H9 (cell line): ENCODE results near the gene TCF4. TPM values are rescaled to one million over a fixed set of nuclear protein-coding genes. Genes with fewer than 3 reads are reported as not detected.

ENCODE experiments used
- DNase-seq: peaks from one replicate; pipeline ENCODE4 v3.0.0-alpha.2; 2017
- H2AFZ ChIP-seq: one replicate; pipeline ENCODE4 v1.6.1; 2013; ENCODE audit warnings: mild to moderate bottlenecking, low read length, control low read depth, moderate library complexity
- H2AK5ac ChIP-seq: 2 replicates; pipeline ENCODE4 v1.6.1; 2013; ENCODE audit warnings: low read length, control low read depth, mixed read lengths; ENCODE audit not compliant: insufficient read length
- H2BK120ac ChIP-seq: one replicate; pipeline ENCODE4 v1.6.1; 2013; ENCODE audit warnings: low read depth, mild to moderate bottlenecking, low read length, control low read depth, inconsistent platforms; ENCODE audit not compliant: poor library complexity, severe bottlenecking
- H2BK12ac ChIP-seq: 2 replicates; pipeline ENCODE4 v1.6.1; 2013; ENCODE audit warnings: low read length, control low read depth, mixed read lengths, low read depth; ENCODE audit not compliant: insufficient read length
- H2BK15ac ChIP-seq: 2 replicates; pipeline ENCODE4 v1.6.1; 2013; ENCODE audit warnings: low read depth, low read length, control low read depth
- H2BK20ac ChIP-seq: one replicate; pipeline ENCODE4 v1.6.1; 2013; ENCODE audit warnings: low read depth, mild to moderate bottlenecking, low read length, control low read depth, inconsistent platforms; ENCODE audit not compliant: poor library complexity, severe bottlenecking
- H2BK5ac ChIP-seq: 2 replicates; pipeline ENCODE4 v1.6.1; 2013; ENCODE audit warnings: low read length, control low read depth, mixed read lengths; ENCODE audit not compliant: insufficient read length
- H3K14ac ChIP-seq: 2 replicates; pipeline ENCODE4 v1.6.1; 2013; ENCODE audit warnings: low read length, control low read depth; ENCODE audit not compliant: insufficient read depth
- H3K18ac ChIP-seq: 2 replicates; pipeline ENCODE4 v1.6.1; 2013; ENCODE audit warnings: low read depth, mild to moderate bottlenecking, mixed read lengths, low read length, control low read depth; ENCODE audit not compliant: insufficient read length
- H3K23ac ChIP-seq: 2 replicates; pipeline ENCODE4 v1.6.1; 2013; ENCODE audit warnings: low read length, control low read depth, mixed read lengths, low read depth; ENCODE audit not compliant: insufficient read length
- H3K23me2 ChIP-seq: 2 replicates; pipeline ENCODE4 v1.6.1; 2013; ENCODE audit warnings: low read depth, mild to moderate bottlenecking, mixed read lengths, low read length, control low read depth; ENCODE audit not compliant: insufficient read length, poor library complexity, severe bottlenecking
- H3K27ac ChIP-seq: 2 replicates; pipeline ENCODE4 v1.5.1; 2013; ENCODE audit warnings: low read length, control low read depth, mixed read lengths, low read depth; ENCODE audit not compliant: insufficient read length
- H3K27me3 ChIP-seq: 2 replicates; pipeline ENCODE4 v1.6.1; 2013; ENCODE audit warnings: low read length, control low read depth, inconsistent platforms; ENCODE audit not compliant: insufficient read depth
- H3K4ac ChIP-seq: 2 replicates; pipeline ENCODE4 v1.6.1; 2013; ENCODE audit warnings: low read depth, mild to moderate bottlenecking, control low read depth, inconsistent platforms, low read length, moderate library complexity
- H3K4me1 ChIP-seq: 2 replicates; pipeline ENCODE4 v1.6.1; 2013; ENCODE audit warnings: low read length, control low read depth, inconsistent platforms; ENCODE audit not compliant: insufficient read depth
- H3K4me2 ChIP-seq: 2 replicates; pipeline ENCODE4 v1.6.1; 2013; ENCODE audit warnings: low read length, control low read depth, mixed read lengths; ENCODE audit not compliant: insufficient read length, insufficient read depth
- H3K56ac ChIP-seq: 2 replicates; pipeline ENCODE4 v1.6.1; 2013; ENCODE audit warnings: low read depth, mild to moderate bottlenecking, mixed read lengths, low read length, control low read depth; ENCODE audit not compliant: insufficient read length
- H3K79me1 ChIP-seq: 2 replicates; pipeline ENCODE4 v1.6.1; 2013; ENCODE audit warnings: low read depth, mild to moderate bottlenecking, moderate library complexity, low read length, control low read depth, inconsistent platforms; ENCODE audit not compliant: insufficient read depth, poor library complexity, severe bottlenecking
- H3K79me2 ChIP-seq: 2 replicates; pipeline ENCODE4 v1.6.1; 2013; ENCODE audit warnings: low read length, control low read depth, inconsistent platforms; ENCODE audit not compliant: insufficient read depth
- H3K9ac ChIP-seq: 2 replicates; pipeline ENCODE4 v1.6.1; 2013; ENCODE audit warnings: low read length, control low read depth, mixed read lengths; ENCODE audit not compliant: insufficient read length; ENCODE audit errors: extremely low read depth
- H3K9me3 ChIP-seq: one replicate; pipeline ENCODE4 v1.6.1; 2013; ENCODE audit warnings: low read depth, low read length, inconsistent platforms; ENCODE audit not compliant: control insufficient read depth
- H3T11ph ChIP-seq: one replicate; pipeline ENCODE4 v1.6.1; 2013; ENCODE audit warnings: mild to moderate bottlenecking, low read length, control low read depth, inconsistent platforms
- H4K20me1 ChIP-seq: one replicate; pipeline ENCODE4 v1.6.1; 2013; ENCODE audit not compliant: control insufficient read depth, insufficient read length, insufficient read depth
- H4K5ac ChIP-seq: 2 replicates; pipeline ENCODE4 v1.6.1; 2013; ENCODE audit warnings: low read depth, mild to moderate bottlenecking, mixed read lengths, low read length, control low read depth; ENCODE audit not compliant: insufficient read length
- H4K8ac ChIP-seq: replicated peaks from 2 replicates; pipeline ENCODE4 v1.6.1; 2013; ENCODE audit warnings: low read length, control low read depth, mixed read lengths, low read depth; ENCODE audit not compliant: insufficient read length
- H4K91ac ChIP-seq: 2 replicates; pipeline ENCODE4 v1.6.1; 2013; ENCODE audit warnings: low read depth, mild to moderate bottlenecking, moderate library complexity, mixed read lengths, low read length, control low read depth; ENCODE audit not compliant: insufficient read length
- H3K27ac Mint-ChIP-seq, 3 experiments: 2 replicates in 2 of 3; 3 replicates in 1 of 3; pipeline ENCODE4 v1.8.0; 2020 to 2021; ENCODE audit warnings: mixed read lengths in 3 of 3, mild to moderate bottlenecking in 1 of 3, moderate library complexity in 1 of 3
- H3K27me3 Mint-ChIP-seq: 2 replicates; pipeline ENCODE4 v1.8.0; 2021; ENCODE audit warnings: low read depth, mild to moderate bottlenecking, moderate library complexity, mixed read lengths
- H3K36me3 Mint-ChIP-seq, 3 experiments: 2 replicates in 2 of 3; 3 replicates in 1 of 3; pipeline ENCODE4 v1.8.0; 2020 to 2021; ENCODE audit warnings: low read depth in 3 of 3, mixed read lengths in 3 of 3; ENCODE audit not compliant: insufficient read depth in 1 of 3
- H3K4me1 Mint-ChIP-seq, 2 experiments: 2 replicates each; pipeline ENCODE4 v1.8.0; 2020; ENCODE audit warnings: mixed read lengths in 2 of 2
- H3K4me3 Mint-ChIP-seq, 2 experiments: 2 replicates in 1 of 2; 3 replicates in 1 of 2; pipeline ENCODE4 v1.8.0; 2020 to 2021; ENCODE audit warnings: mild to moderate bottlenecking in 2 of 2, mixed read lengths in 2 of 2, moderate library complexity in 1 of 2
- H3K9me3 Mint-ChIP-seq, 2 experiments: 2 replicates in 1 of 2; 3 replicates in 1 of 2; pipeline ENCODE4 v1.8.0; 2020; ENCODE audit warnings: mild to moderate bottlenecking in 2 of 2, mixed read lengths in 2 of 2, moderate library complexity in 1 of 2
- WGBS: extraction: QIAGEN DNeasy Blood & Tissue Kit; methylation state at CpG from one replicate; pipeline ENCODE4 v1.1.7; 2013; ENCODE audit warnings: missing lambda C conversion rate, low lambda C conversion rate, mixed read lengths; ENCODE audit not compliant: insufficient read length; ENCODE audit errors: extremely low coverage; 5-methylcytosine and 5-hydroxymethylcytosine counted together
- total RNA-seq: library from RNA; stranded (reverse); gene quantifications from 2 replicates; pipeline ENCODE4 v1.2.1, GENCODE V29; 2021
- TF ChIP-seq, protein P1 (sequence below): fragments of 200-600 bp; sonication (generic); conservative IDR thresholded peaks from 3 replicates; pipeline ENCODE4 v1.8.0; 2021; ENCODE audit warnings: antibody characterized with exemption, mild to moderate bottlenecking

Gene TCF4
- total RNA-seq, 1 experiment from 2014 or later = 99.4 TPM

DNA sequence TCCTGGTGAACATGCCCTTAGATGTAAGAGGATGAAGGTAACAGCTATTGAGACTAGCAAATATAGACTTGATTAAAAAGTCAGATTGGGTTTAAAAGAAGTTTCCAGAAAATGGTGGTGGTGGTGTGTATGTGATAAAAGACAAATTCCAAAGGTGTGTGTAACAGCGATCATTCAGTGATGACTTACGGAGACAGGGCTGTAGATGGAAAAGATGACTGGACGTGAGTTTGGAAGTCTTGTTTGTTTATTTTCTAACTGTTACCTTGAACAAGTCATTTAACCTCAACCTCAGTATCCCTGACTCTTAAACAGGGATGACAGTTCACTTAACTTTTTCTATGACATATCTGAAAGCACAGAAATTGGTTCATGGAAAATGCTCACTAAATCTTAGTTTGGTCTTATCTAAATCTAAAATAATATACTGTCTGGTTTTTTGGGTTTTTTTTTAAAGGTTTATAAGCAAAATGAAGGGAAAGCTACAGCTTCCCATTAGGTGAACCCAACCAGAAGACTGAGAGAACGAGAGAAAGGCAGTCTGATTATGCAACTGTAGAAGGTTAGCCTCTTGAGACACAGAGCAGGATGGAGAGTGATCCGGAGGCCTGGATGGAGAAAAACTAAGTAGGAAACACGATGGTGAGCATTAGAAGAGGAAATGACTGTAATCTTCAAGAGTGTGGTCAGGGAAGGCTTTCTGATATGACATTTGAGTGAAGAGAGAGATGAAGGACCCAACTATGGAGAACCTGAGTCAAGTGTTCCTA lies 71.9 kb downstream of the TCF4 start:
- Histone ChIP-seq H3K4ac (no peak overlapping the region), H2AK5ac (no peak overlapping the region), H3K27ac (no peak overlapping the region), H4K91ac (no peak overlapping the region), H2BK120ac (no peak overlapping the region), H2BK15ac (no peak overlapping the region), H2BK5ac (no peak overlapping the region), H3K27me3 (no peaks in the 10 kb centered on the region), H3K79me2 (peaks cover 2% of the 10 kb centered on the region; the same call in 1 of the 2 replicates), H3K56ac (no peak overlapping the region), H3K79me1 (no peaks in the 10 kb centered on the region), H4K8ac (no peak overlapping the region), H3K18ac (no peak overlapping the region), H4K20me1 (no peaks in the 10 kb centered on the region), H3K9ac (no peak overlapping the region), H3K23ac (no peak overlapping the region), H3K4me1 (peaks cover 8% of the 10 kb centered on the region; the same call in 1 of the 2 replicates), H4K5ac (no peak overlapping the region), H3T11ph (no peak overlapping the region), H2AFZ (no peak overlapping the region), H2BK12ac (no peak overlapping the region), H3K23me2 (no peaks in the 10 kb centered on the region), H3K14ac (no peak overlapping the region), H3K9me3 (no peaks in the 10 kb centered on the region), H2BK20ac (no peak overlapping the region), H3K4me2 (no peak overlapping the region)
- no peak overlapping the region for H3K27ac Mint-ChIP-seq
- no peaks in the 10 kb centered on the region for H3K27me3 Mint-ChIP-seq
- H3K4me1 Mint-ChIP-seq = peaks cover 5 to 9% of the 10 kb centered on the region in 2 experiments
- TF ChIP-seq, protein P1, sequence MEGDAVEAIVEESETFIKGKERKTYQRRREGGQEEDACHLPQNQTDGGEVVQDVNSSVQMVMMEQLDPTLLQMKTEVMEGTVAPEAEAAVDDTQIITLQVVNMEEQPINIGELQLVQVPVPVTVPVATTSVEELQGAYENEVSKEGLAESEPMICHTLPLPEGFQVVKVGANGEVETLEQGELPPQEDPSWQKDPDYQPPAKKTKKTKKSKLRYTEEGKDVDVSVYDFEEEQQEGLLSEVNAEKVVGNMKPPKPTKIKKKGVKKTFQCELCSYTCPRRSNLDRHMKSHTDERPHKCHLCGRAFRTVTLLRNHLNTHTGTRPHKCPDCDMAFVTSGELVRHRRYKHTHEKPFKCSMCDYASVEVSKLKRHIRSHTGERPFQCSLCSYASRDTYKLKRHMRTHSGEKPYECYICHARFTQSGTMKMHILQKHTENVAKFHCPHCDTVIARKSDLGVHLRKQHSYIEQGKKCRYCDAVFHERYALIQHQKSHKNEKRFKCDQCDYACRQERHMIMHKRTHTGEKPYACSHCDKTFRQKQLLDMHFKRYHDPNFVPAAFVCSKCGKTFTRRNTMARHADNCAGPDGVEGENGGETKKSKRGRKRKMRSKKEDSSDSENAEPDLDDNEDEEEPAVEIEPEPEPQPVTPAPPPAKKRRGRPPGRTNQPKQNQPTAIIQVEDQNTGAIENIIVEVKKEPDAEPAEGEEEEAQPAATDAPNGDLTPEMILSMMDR = no peak
- WGBS = no CpG with 5 or more reads among the region's 6 CpGs
- H3K9me3 Mint-ChIP-seq = no peaks in the 10 kb centered on the region
- H3K4me3 Mint-ChIP-seq = no peak overlapping the region
- H3K36me3 Mint-ChIP-seq = peaks cover 9 to 14% (median 11%) of the 10 kb centered on the region in 3 experiments
- no peak for DNase-seq
